ENCODE results near the gene CTSE.

Gene CTSE

GRCh38 chr1:206011057-206011456 is 12.6 kb downstream of the CTSE start:
- Histone ChIP-seq H3K27me3 (ENCODE audit: low read length) (no peaks in the 10 kb centered on the region), H3F3A (ENCODE audit: insufficient read depth) (no peaks in the 10 kb centered on the region), H3K9me3 (ENCODE audit: insufficient read depth, low read length) (no peaks in the 10 kb centered on the region), H3K9me2 (replicated peaks; ENCODE audit: insufficient read depth, low read length) (no peaks in the 10 kb centered on the region), H3K79me2 (ENCODE audit: insufficient read depth, low read length) (no peaks in the 10 kb centered on the region), H4K20me1 (ENCODE audit: low read depth, low read length) (no peaks in the 10 kb centered on the region), H3K4me2 (ENCODE audit: low read depth, low read length, poor library complexity, severe bottlenecking) (no peak overlapping the region), H3K27ac (ENCODE audit: low read depth, low read length) (no peak overlapping the region), H3K4me3 (ENCODE audit: insufficient read depth, low read length, poor library complexity, severe bottlenecking) (no peak overlapping the region), H3K36me3 (ENCODE audit: low read length) (no peaks in the 10 kb centered on the region), H3K9ac (ENCODE audit: low read length) (no peak overlapping the region), H2AFZ (ENCODE audit: low read depth, low read length, severe bottlenecking) (no peak overlapping the region)
- TF ChIP-seq CTCF (IDR thresholded peaks at IDR 0.05; ENCODE audit: insufficient read depth, low read length, poor library complexity, severe bottlenecking) (no peak), EZH2phosphoT487 (conservative IDR thresholded peaks at IDR 0.05; ENCODE audit: low read length) (no peak)

GRCh38 chr1:206010060-206010459 is 13.6 kb downstream of the CTSE start:
- no peaks in the 10 kb centered on the region for H3K27me3 ChIP-seq (ENCODE audit: low read length)
- H3K79me2 ChIP-seq (ENCODE audit: insufficient read depth, low read length): no peaks in the 10 kb centered on the region
- H3K27ac ChIP-seq (ENCODE audit: low read depth, low read length): no peak overlapping the region
- no peaks in the 10 kb centered on the region for H3K9me3 ChIP-seq (ENCODE audit: insufficient read depth, low read length)
- no peak overlapping the region for H3K9ac ChIP-seq (ENCODE audit: low read length)
- no peaks in the 10 kb centered on the region for H3F3A ChIP-seq (ENCODE audit: insufficient read depth)
- H4K20me1 ChIP-seq (ENCODE audit: low read depth, low read length): no peaks in the 10 kb centered on the region
- H3K36me3 ChIP-seq (ENCODE audit: low read length): no peaks in the 10 kb centered on the region
- H2AFZ ChIP-seq (ENCODE audit: low read depth, low read length, severe bottlenecking): no peak overlapping the region
- no peak overlapping the region for H3K4me3 ChIP-seq (ENCODE audit: insufficient read depth, low read length, poor library complexity, severe bottlenecking)
- no peak for TF ChIP-seq CTCF (IDR thresholded peaks at IDR 0.05; ENCODE audit: insufficient read depth, low read length, poor library complexity, severe bottlenecking)
- no peak for TF ChIP-seq EZH2phosphoT487 (conservative IDR thresholded peaks at IDR 0.05; ENCODE audit: low read length)
- H3K4me2 ChIP-seq (ENCODE audit: low read depth, low read length, poor library complexity, severe bottlenecking): no peak overlapping the region
- H3K9me2 ChIP-seq (replicated peaks; ENCODE audit: insufficient read depth, low read length): no peaks in the 10 kb centered on the region

- Histone ChIP-seq H3K36me3 (ENCODE audit: low read length) (no peaks in the 10 kb centered on the region), H4K20me1 (ENCODE audit: low read depth, low read length) (no peaks in the 10 kb centered on the region), H3K9me3 (ENCODE audit: insufficient read depth, low read length) (no peaks in the 10 kb centered on the region), H3K79me2 (ENCODE audit: insufficient read depth, low read length) (no peaks in the 10 kb centered on the region), H3K27me3 (ENCODE audit: low read length) (no peaks in the 10 kb centered on the region), H3K4me3 (ENCODE audit: insufficient read depth, low read length, poor library complexity, severe bottlenecking) (no peak overlapping the region), H3K9me2 (replicated peaks; ENCODE audit: insufficient read depth, low read length) (no peaks in the 10 kb centered on the region), H3K4me2 (ENCODE audit: low read depth, low read length, poor library complexity, severe bottlenecking) (no peak overlapping the region), H3K27ac (ENCODE audit: low read depth, low read length) (no peak overlapping the region), H2AFZ (ENCODE audit: low read depth, low read length, severe bottlenecking) (no peak overlapping the region), H3F3A (ENCODE audit: insufficient read depth) (no peaks in the 10 kb centered on the region), H3K9ac (ENCODE audit: low read length) (no peak overlapping the region)
- TF ChIP-seq EZH2phosphoT487 (conservative IDR thresholded peaks at IDR 0.05; ENCODE audit: low read length) (no peak), CTCF (IDR thresholded peaks at IDR 0.05; ENCODE audit: insufficient read depth, low read length, poor library complexity, severe bottlenecking) (no peak)
Measured at GRCh38 chr1:206006946-206007345, 16.7 kb downstream of the CTSE start.

Data from SU-DHL-6 (cell line).